SK-N-SH (cell line): Measurements from ENCODE around the gene PLEKHF1. TPM values are rescaled to one million over a fixed set of nuclear protein-coding genes. Genes with fewer than 3 reads are reported as not detected.

Source experiments
- CTCF ChIA-PET: fragments of 300-600, 350-600 bp; formaldehyde crosslinking; extraction: SDS; loops from one replicate; lab custom pipeline; 2021; lab: Yijun Ruan, JAX
- POLR2A ChIA-PET: fragments of 350-600 bp; sonication (Branson Sonifier 250); formaldehyde crosslinking; extraction: SDS; loops from one replicate; lab custom pipeline; 2020; ENCODE audit warnings: antibody characterized with exemption, inconsistent platforms; lab: Yijun Ruan, JAX
- DNase-seq: peaks from one replicate; pipeline ENCODE4 v3.0.0; 2012
- H2AFZ ChIP-seq: fragments of 200-600 bp; sonication (generic); 2 replicates; pipeline ENCODE4 v1.8.1; 2016; ENCODE audit warnings: antibody characterized with exemption, mild to moderate bottlenecking, low read depth
- H3F3A ChIP-seq: fragments of 200-600 bp; sonication (generic); replicated peaks from 2 replicates; pipeline ENCODE3; 2016; ENCODE audit warnings: antibody characterized with exemption, mild to moderate bottlenecking; ENCODE audit not compliant: insufficient read depth
- H3K27ac ChIP-seq, 2 experiments: fragments of 200-500 bp in 1 of 2; fragments of 200-600 bp in 1 of 2; sonication (Bioruptor generic) in 1 of 2; sonication (generic), shearing (Covaris generic) in 1 of 2; 2 replicates each; pipeline versions ENCODE4 v1.5.1 to v1.6.1; 2014 to 2016; ENCODE audit warnings: low read depth in 2 of 2, inconsistent platforms in 1 of 2, low read length in 1 of 2, mild to moderate bottlenecking in 1 of 2, mixed read lengths in 1 of 2
- H3K27me3 ChIP-seq: fragments of 200-600 bp; sonication (generic), shearing (Covaris generic); 2 replicates; pipeline ENCODE4 v1.6.1; 2016; ENCODE audit warnings: mixed run types; ENCODE audit not compliant: insufficient read depth
- H3K36me3 ChIP-seq, 2 experiments: fragments of 200-500 bp in 1 of 2; fragments of 200-600 bp in 1 of 2; sonication (Bioruptor generic) in 1 of 2; sonication (generic) in 1 of 2; replicated peaks in 1 of 2; 2 replicates each; pipeline versions ENCODE3 to v1.5.1; 2014 to 2016; ENCODE audit warnings: low read length in 1 of 2, mild to moderate bottlenecking in 1 of 2; ENCODE audit not compliant: insufficient read depth in 2 of 2, control insufficient read depth in 1 of 2
- H3K4me1 ChIP-seq, 2 experiments: fragments of 200-500 bp in 1 of 2; fragments of 200-600 bp in 1 of 2; sonication (Bioruptor generic) in 1 of 2; sonication (generic), shearing (Covaris generic) in 1 of 2; 2 replicates each; pipeline versions ENCODE4 v1.5.1 to v1.6.1; 2014 to 2016; ENCODE audit warnings: low read depth in 1 of 2, low read length in 1 of 2, mixed run types in 1 of 2; ENCODE audit not compliant: insufficient read depth in 2 of 2, control insufficient read depth in 1 of 2
- H3K4me2 ChIP-seq: fragments of 200-600 bp; sonication (generic), shearing (Covaris generic); 2 replicates; pipeline ENCODE4 v1.6.1; 2017; ENCODE audit warnings: mixed run types
- H3K4me3 ChIP-seq, 2 experiments: fragments of 200-500 bp in 1 of 2; fragments of 200-600 bp in 1 of 2; sonication (Bioruptor generic) in 1 of 2; sonication (generic), shearing (Covaris generic) in 1 of 2; 2 replicates each; pipeline versions ENCODE4 v1.5.1 to v1.8.1; 2014 to 2016; ENCODE audit warnings: low read depth in 2 of 2, inconsistent platforms in 1 of 2, low read length in 1 of 2, mild to moderate bottlenecking in 1 of 2, mixed read lengths in 1 of 2, moderate library complexity in 1 of 2
- H3K79me2 ChIP-seq: fragments of 200-600 bp; sonication (generic); 2 replicates; pipeline ENCODE4 v1.8.1; 2017; ENCODE audit warnings: mild to moderate bottlenecking; ENCODE audit not compliant: insufficient read depth
- H3K9ac ChIP-seq: fragments of 200-600 bp; sonication (generic); 2 replicates; pipeline ENCODE4 v1.6.1; 2017; ENCODE audit warnings: mixed run types
- H3K9me2 ChIP-seq: fragments of 200-600 bp; sonication (generic); 2 replicates; pipeline ENCODE4 v1.6.1; 2017; ENCODE audit warnings: mixed run types
- H3K9me3 ChIP-seq: fragments of 200-600 bp; sonication (generic); 2 replicates; pipeline ENCODE4 v1.6.1; 2017; ENCODE audit warnings: mixed run types, mild to moderate bottlenecking, moderate library complexity
- H4K20me1 ChIP-seq: fragments of 200-600 bp; sonication (generic); 2 replicates; pipeline ENCODE4 v1.6.1; 2017; ENCODE audit warnings: mild to moderate bottlenecking, mixed run types; ENCODE audit not compliant: insufficient read depth
- JUND ChIP-seq: IDR thresholded peaks from 2 replicates; pipeline ENCODE4 v1.4.0; 2012
- NRF1 ChIP-seq: IDR thresholded peaks from 2 replicates; pipeline ENCODE4 v1.6.1; 2012; ENCODE audit warnings: low read depth, mild to moderate bottlenecking, low read length
- POLR2AphosphoS5 ChIP-seq: IDR thresholded peaks from 2 replicates; pipeline ENCODE4 v1.6.1; 2012; ENCODE audit warnings: low read depth, low read length
- RCOR1 ChIP-seq: fragments of 150-350 bp; IDR thresholded peaks from 2 replicates; pipeline ENCODE4 v1.6.1; 2017; ENCODE audit warnings: antibody characterized with exemption, low read length
- REST ChIP-seq: IDR thresholded peaks from 2 replicates; pipeline ENCODE4 v1.6.1; 2012; ENCODE audit warnings: mild to moderate bottlenecking, low read depth, low read length, moderate library complexity
- RXRA ChIP-seq: IDR thresholded peaks from 2 replicates; pipeline ENCODE4 v1.4.0; 2012; ENCODE audit warnings: low read depth, mild to moderate bottlenecking, borderline replicate concordance
- WGBS: methylation state at CpG from one replicate; pipeline ENCODE4 v1.1.6; 2017; ENCODE audit warnings: low lambda C conversion rate; 5-methylcytosine and 5-hydroxymethylcytosine counted together
- polyA plus RNA-seq, 3 experiments: library from polyadenylated mRNA; depleted of rRNA; stranded (reverse); fragments of >200 nt; gene quantifications; 2 replicates each; pipeline ENCODE4 v1.2.3, GENCODE V29; 2012

PLEKHF1 gene
- polyA plus RNA-seq, 1 of the 3 experiments (the other 2 are of a cell fraction), result 3.9 TPM

GRCh38 chr19:29685326-29685725, 20.1 kb downstream of the PLEKHF1 start:
- TF ChIP-seq REST (no peak), POLR2AphosphoS5 (no peak), RXRA (no peak), JUND (no peak), RCOR1 (no peak)
- H3K4me2 ChIP-seq, result no peak overlapping the region
- no peak overlapping the region for H3K27ac ChIP-seq
- DNase-seq, result no peak
- no peaks in the 10 kb centered on the region for H3F3A ChIP-seq
- H3K36me3 ChIP-seq, result no peaks in the 10 kb centered on the region
- no peaks in the 10 kb centered on the region for H3K9me3 ChIP-seq
- POLR2A ChIA-PET, result no interaction called here
- H4K20me1 ChIP-seq, result no peaks in the 10 kb centered on the region
- no peaks in the 10 kb centered on the region for H3K79me2 ChIP-seq
- CTCF ChIA-PET, result interaction anchor here (0.8 to 2.4 kb wide), 3 partner anchors 9 to 31 kb away, joined by 3 to 21 read pairs (median 7); partner anchors contain the start of gene C19orf12
- H3K4me3 ChIP-seq, result no peak overlapping the region
- 85% methylated on average over 7 of the region's 7 CpGs for WGBS
- H3K9me2 ChIP-seq, result no peaks in the 10 kb centered on the region
- no peaks in the 10 kb centered on the region for H3K27me3 ChIP-seq
- no peak overlapping the region for H3K9ac ChIP-seq
- peaks cover 0 to 9% of the 10 kb centered on the region in 2 experiments; a peak in 1 of 4 replicates for H3K4me1 ChIP-seq
- H2AFZ ChIP-seq, result no peak overlapping the region

- 89% methylated on average over 8 of the region's 8 CpGs for WGBS
- no peaks in the 10 kb centered on the region for H4K20me1 ChIP-seq
- H3K27ac ChIP-seq, result no peak overlapping the region
- ChIA-PET CTCF (interaction anchor here (1.0 to 2.4 kb wide), 3 partner anchors 8 to 76 kb away, joined by 4 to 21 read pairs (median 4); partner anchors contain the start of gene C19orf12), POLR2A (no interaction called here)
- TF ChIP-seq NRF1, result no peak
- no peak for TF ChIP-seq RCOR1
- no peaks in the 10 kb centered on the region for H3K27me3 ChIP-seq
- H3K79me2 ChIP-seq, result no peaks in the 10 kb centered on the region
- no peak overlapping the region for H3K9ac ChIP-seq
- no peaks in the 10 kb centered on the region for H3K36me3 ChIP-seq
- H3K4me2 ChIP-seq, result no peak overlapping the region
- H3F3A ChIP-seq, result no peaks in the 10 kb centered on the region
- no peaks in the 10 kb centered on the region for H3K9me3 ChIP-seq
- no peak overlapping the region for H3K4me3 ChIP-seq
- no peak overlapping the region for H2AFZ ChIP-seq
- no peak for DNase-seq
- no peaks in the 10 kb centered on the region for H3K9me2 ChIP-seq
- peaks cover 0 to 9% of the 10 kb centered on the region in 2 experiments; a peak in 1 of 4 replicates for H3K4me1 ChIP-seq
These were observed 21.1 kb downstream of the PLEKHF1 start for GRCh38 chr19:29686285-29686805.
